ENCODE data around the gene PARVB. TPM values are rescaled to one million over a fixed set of nuclear protein-coding genes. Genes with fewer than 3 reads are reported as not detected.

The PARVB gene
- polyA plus RNA-seq, 4 donors, result 0.45 to 16.5 (median 7.5) TPM

- no peaks in the 10 kb centered on the region for H3K27me3 ChIP-seq (ENCODE audit: control insufficient read depth in 3 of 3, insufficient read depth in 3 of 3, low read length in 3 of 3)
- no peaks in the 10 kb centered on the region for H3K4me1 ChIP-seq (ENCODE audit: control insufficient read depth in 3 of 3, insufficient read depth in 2 of 3, low read depth in 1 of 3, low read length in 2 of 3)
- H3K36me3 ChIP-seq (ENCODE audit: control insufficient read depth in 3 of 3, insufficient read depth in 2 of 3, low read depth in 1 of 3, low read length in 3 of 3), result peaks cover 0 to 8% (median 0%) of the 10 kb centered on the region in 3 donors
- WGBS, 3 donors, result 72 to 91% (median 82%) methylated on average over 11 of the region's 11 CpGs
- no peaks in the 10 kb centered on the region for H3K9me3 ChIP-seq (ENCODE audit: control insufficient read depth in 2 of 2, insufficient read depth in 1 of 2, low read depth in 1 of 2, low read length in 1 of 2)
- no peak overlapping the region for H3K27ac ChIP-seq (ENCODE audit: low read depth in 1 of 3, low read length in 2 of 3)
- DNase-seq (no peak), FAIRE-seq (no peak)
- H3K4me3 ChIP-seq (ENCODE audit: low read depth in 1 of 3, low read length in 3 of 3), result no peak overlapping the region
Measured at GRCh38 chr22:44164031-44164430, 139.9 kb downstream of the PARVB start.

- 80 to 93% (median 88%) methylated on average over 15 of the region's 15 CpGs for WGBS, 3 donors
- no peak overlapping the region for H3K4me3 ChIP-seq (ENCODE audit: low read depth in 1 of 3, low read length in 3 of 3)
- H3K36me3 ChIP-seq (ENCODE audit: control insufficient read depth in 3 of 3, insufficient read depth in 2 of 3, low read depth in 1 of 3, low read length in 3 of 3), result peaks cover 0 to 5% (median 0%) of the 10 kb centered on the region in 3 donors
- no peaks in the 10 kb centered on the region for H3K4me1 ChIP-seq (ENCODE audit: control insufficient read depth in 3 of 3, insufficient read depth in 2 of 3, low read depth in 1 of 3, low read length in 2 of 3)
- no peaks in the 10 kb centered on the region for H3K27me3 ChIP-seq (ENCODE audit: control insufficient read depth in 3 of 3, insufficient read depth in 3 of 3, low read length in 3 of 3)
- H3K27ac ChIP-seq (ENCODE audit: low read depth in 1 of 3, low read length in 2 of 3), result no peak overlapping the region
- DNase-seq (no peak), FAIRE-seq (no peak)
- H3K9me3 ChIP-seq (ENCODE audit: control insufficient read depth in 2 of 2, insufficient read depth in 1 of 2, low read depth in 1 of 2, low read length in 1 of 2), result no peaks in the 10 kb centered on the region
Measured at GRCh38 chr22:44165286-44165874, 141.3 kb downstream of the PARVB start.

DNA sequence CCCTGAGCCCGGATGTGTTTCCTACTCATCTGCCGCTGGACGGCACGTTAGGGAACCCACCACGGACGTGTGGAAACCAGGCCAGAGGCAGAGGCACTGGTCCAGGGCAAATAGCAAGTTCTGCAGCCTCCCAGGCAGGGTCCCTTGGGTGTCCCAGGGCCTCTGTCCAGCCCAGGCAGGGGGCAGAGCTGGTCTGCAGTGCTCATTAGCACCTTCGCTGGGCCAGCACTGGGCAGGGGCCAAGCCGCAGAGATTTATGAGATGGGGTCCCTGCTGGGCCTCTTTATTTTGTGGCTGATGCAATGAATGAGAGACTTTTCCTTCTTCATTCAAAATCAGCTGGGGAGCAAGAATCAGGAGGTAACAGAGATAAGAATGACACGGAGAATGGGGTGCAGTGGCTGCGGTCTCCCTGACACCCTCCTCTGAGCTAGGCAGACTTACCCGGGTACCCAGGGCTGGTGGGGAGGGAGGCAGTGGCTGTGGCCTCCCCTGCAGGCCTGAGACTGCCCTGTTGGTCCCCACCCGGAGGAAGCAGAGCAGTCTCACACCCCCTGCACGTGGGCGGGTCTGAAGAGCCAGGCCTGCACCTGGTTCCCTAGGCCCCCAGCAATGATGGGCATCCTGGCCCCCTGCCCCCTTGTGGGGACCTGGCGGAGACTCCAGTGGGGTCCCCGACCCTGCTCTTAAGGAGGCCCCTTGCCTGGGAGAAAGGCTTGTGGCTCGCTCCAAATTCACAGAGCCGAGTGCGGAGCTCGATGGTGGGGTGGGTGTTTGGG is 142.6 kb downstream of the PARVB start:
- Histone ChIP-seq H3K4me1 (ENCODE audit: control insufficient read depth in 3 of 3, insufficient read depth in 2 of 3, low read depth in 1 of 3, low read length in 2 of 3) (no peaks in the 10 kb centered on the region), H3K27ac (ENCODE audit: low read depth in 1 of 3, low read length in 2 of 3) (no peak overlapping the region), H3K27me3 (ENCODE audit: control insufficient read depth in 3 of 3, insufficient read depth in 3 of 3, low read length in 3 of 3) (no peaks in the 10 kb centered on the region), H3K9me3 (ENCODE audit: control insufficient read depth in 2 of 2, insufficient read depth in 1 of 2, low read depth in 1 of 2, low read length in 1 of 2) (no peaks in the 10 kb centered on the region), H3K36me3 (ENCODE audit: control insufficient read depth in 3 of 3, insufficient read depth in 2 of 3, low read depth in 1 of 3, low read length in 3 of 3) (peaks cover 0 to 5% (median 0%) of the 10 kb centered on the region in 3 donors), H3K4me3 (ENCODE audit: low read depth in 1 of 3, low read length in 3 of 3) (no peak overlapping the region)
- WGBS, 3 donors, result 69 to 85% (median 78%) methylated on average over 20 of the region's 20 CpGs
- DNase-seq, result no peak
- no peak for FAIRE-seq

GRCh38 chr22:44167501-44167900 is 143.4 kb downstream of the PARVB start:
- peaks cover 0 to 5% (median 0%) of the 10 kb centered on the region in 3 donors for H3K36me3 ChIP-seq (ENCODE audit: control insufficient read depth in 3 of 3, insufficient read depth in 2 of 3, low read depth in 1 of 3, low read length in 3 of 3)
- no peaks in the 10 kb centered on the region for H3K4me1 ChIP-seq (ENCODE audit: control insufficient read depth in 3 of 3, insufficient read depth in 2 of 3, low read depth in 1 of 3, low read length in 2 of 3)
- H3K4me3 ChIP-seq (ENCODE audit: low read depth in 1 of 3, low read length in 3 of 3), result no peak overlapping the region
- no peaks in the 10 kb centered on the region for H3K9me3 ChIP-seq (ENCODE audit: control insufficient read depth in 2 of 2, insufficient read depth in 1 of 2, low read depth in 1 of 2, low read length in 1 of 2)
- FAIRE-seq (no peak), DNase-seq (no peak)
- no peaks in the 10 kb centered on the region for H3K27me3 ChIP-seq (ENCODE audit: control insufficient read depth in 3 of 3, insufficient read depth in 3 of 3, low read length in 3 of 3)
- H3K27ac ChIP-seq (ENCODE audit: low read depth in 1 of 3, low read length in 2 of 3), result no peak overlapping the region
- 52 to 63% (median 57%) methylated on average over 8 to 12 of the region's 12 CpGs for WGBS, 3 donors

DNA sequence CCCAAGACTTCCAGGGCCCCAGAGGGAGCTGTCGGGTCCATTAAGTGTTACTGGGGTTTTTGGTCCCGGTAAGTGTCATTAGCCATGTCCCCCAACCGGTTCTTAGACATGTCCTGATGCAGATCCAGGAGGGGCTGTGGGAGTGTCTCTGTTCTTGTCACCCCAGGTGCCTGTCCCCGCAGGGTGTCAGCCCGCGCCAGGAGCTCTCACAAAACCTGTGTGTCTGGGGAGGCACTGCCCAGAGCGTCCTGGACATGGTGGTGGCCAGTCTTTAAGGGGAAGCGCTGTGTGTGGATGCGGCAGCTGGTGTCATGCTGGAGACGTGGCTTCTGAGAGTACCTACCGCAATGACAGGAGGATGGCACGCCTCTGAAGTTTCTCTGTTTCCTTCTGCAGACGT is 144.1 kb downstream of the PARVB start:
- Histone ChIP-seq H3K4me1 (ENCODE audit: control insufficient read depth in 3 of 3, insufficient read depth in 2 of 3, low read depth in 1 of 3, low read length in 2 of 3) (no peaks in the 10 kb centered on the region), H3K27me3 (ENCODE audit: control insufficient read depth in 3 of 3, insufficient read depth in 3 of 3, low read length in 3 of 3) (no peaks in the 10 kb centered on the region), H3K36me3 (ENCODE audit: control insufficient read depth in 3 of 3, insufficient read depth in 2 of 3, low read depth in 1 of 3, low read length in 3 of 3) (peaks cover 0 to 5% (median 0%) of the 10 kb centered on the region in 3 donors), H3K9me3 (ENCODE audit: control insufficient read depth in 2 of 2, insufficient read depth in 1 of 2, low read depth in 1 of 2, low read length in 1 of 2) (no peaks in the 10 kb centered on the region), H3K27ac (ENCODE audit: low read depth in 1 of 3, low read length in 2 of 3) (no peak overlapping the region), H3K4me3 (ENCODE audit: low read depth in 1 of 3, low read length in 3 of 3) (no peak overlapping the region)
- 73 to 84% (median 82%) methylated on average over 13 of the region's 13 CpGs for WGBS, 3 donors
- DNase-seq (no peak), FAIRE-seq (no peak)

DNA sequence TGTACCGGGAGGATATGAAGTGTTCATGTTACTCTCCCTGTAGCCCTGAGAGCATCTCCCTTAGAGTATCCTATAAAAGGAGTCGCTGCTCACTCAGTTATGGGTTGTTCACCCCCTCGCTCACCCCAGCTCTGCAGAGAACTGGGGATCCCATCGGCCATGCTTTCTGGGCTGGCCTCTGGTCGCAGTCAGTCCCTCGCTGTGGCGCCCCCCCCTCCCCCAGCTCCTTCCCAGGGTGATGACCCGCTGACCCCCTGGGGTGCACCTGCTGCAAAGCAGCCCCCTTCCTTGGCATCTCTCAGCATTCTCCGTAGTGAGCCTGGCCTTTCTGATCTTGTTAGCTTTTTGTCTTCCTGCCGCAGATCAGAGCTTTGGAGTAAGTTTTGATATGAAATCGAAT is 146.4 kb downstream of the PARVB start:
- Histone ChIP-seq H3K4me3 (ENCODE audit: low read depth in 1 of 3, low read length in 3 of 3) (no peak overlapping the region), H3K9me3 (ENCODE audit: control insufficient read depth in 2 of 2, insufficient read depth in 1 of 2, low read depth in 1 of 2, low read length in 1 of 2) (no peaks in the 10 kb centered on the region), H3K27ac (ENCODE audit: low read depth in 1 of 3, low read length in 2 of 3) (no peak overlapping the region), H3K4me1 (ENCODE audit: control insufficient read depth in 3 of 3, insufficient read depth in 2 of 3, low read depth in 1 of 3, low read length in 2 of 3) (no peaks in the 10 kb centered on the region), H3K36me3 (ENCODE audit: control insufficient read depth in 3 of 3, insufficient read depth in 2 of 3, low read depth in 1 of 3, low read length in 3 of 3) (peaks cover 0 to 2% (median 0%) of the 10 kb centered on the region in 3 donors), H3K27me3 (ENCODE audit: control insufficient read depth in 3 of 3, insufficient read depth in 3 of 3, low read length in 3 of 3) (no peaks in the 10 kb centered on the region)
- 86 to 90% (median 86%) methylated on average over 11 of the region's 11 CpGs for WGBS, 3 donors
- no peak for FAIRE-seq
- no peak for DNase-seq

DNA sequence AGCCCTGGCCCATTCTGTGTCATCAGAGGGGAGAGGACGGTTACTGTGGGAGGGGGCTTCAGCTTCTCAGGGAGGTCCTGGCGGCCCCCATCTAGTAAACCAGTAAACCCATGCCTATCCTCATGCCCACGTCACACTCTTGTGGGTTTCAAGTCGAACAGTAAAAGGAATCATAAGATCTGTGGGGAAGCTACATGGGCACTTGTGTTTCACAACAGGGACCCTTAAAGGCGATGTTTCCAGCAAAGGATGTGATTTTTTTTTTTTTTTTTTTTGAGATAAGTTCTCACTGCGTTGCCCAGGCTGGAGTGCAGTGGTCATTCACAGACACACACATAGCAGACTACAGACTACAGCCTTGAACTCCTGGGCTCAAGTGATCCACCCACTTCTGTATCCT is 147.5 kb downstream of the PARVB start:
- WGBS, 3 donors, result 72 to 82% (median 79%) methylated on average over 6 of the region's 6 CpGs

DNA sequence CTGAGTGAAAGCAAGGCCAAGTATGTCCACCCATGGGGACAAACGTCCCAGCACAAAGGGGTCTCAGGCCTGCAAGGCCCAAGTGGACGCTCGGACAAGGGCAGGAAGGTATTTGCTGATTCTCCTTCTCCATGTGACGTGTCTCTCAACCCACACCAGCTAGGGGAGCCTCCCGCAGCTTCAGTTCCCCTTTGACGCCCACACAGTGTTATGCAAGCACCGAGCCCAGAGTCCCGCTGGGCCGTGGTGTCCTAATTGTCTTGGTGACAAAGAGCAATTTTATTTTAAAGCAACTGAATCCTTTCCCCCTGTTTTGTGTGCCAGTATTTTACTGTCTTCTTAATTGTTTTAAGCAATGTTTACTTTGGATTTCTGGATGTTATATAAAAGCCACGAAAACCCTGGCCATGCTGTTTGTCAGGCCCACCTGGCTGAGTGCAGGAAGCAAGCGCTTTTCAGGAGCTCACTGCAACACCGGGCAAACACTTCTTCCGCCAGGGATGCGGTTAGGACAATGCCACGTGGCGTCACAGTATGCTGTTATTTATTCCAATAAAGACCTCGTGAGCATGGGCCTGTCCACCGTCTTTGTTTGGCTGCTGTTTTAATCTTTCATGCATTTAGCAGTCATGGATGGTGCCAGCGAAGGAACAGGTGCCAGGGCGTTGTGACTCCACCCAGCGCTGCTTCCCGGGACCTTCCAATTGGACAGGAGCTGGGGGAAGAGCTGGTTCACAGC is 148.4 kb downstream of the PARVB start:
- peak overlapping the region in 1 of 3 donors; percentile 5 for H3K27ac ChIP-seq (ENCODE audit: low read depth in 1 of 3, low read length in 2 of 3)
- FAIRE-seq (no peak), DNase-seq (no peak)
- no peak overlapping the region for H3K4me3 ChIP-seq (ENCODE audit: low read depth in 1 of 3, low read length in 3 of 3)
- no peaks in the 10 kb centered on the region for H3K4me1 ChIP-seq (ENCODE audit: control insufficient read depth in 3 of 3, insufficient read depth in 2 of 3, low read depth in 1 of 3, low read length in 2 of 3)
- no peaks in the 10 kb centered on the region for H3K9me3 ChIP-seq (ENCODE audit: control insufficient read depth in 2 of 2, insufficient read depth in 1 of 2, low read depth in 1 of 2, low read length in 1 of 2)
- 63 to 66% (median 63%) methylated on average over 22 of the region's 22 CpGs for WGBS, 3 donors
- no peaks in the 10 kb centered on the region for H3K27me3 ChIP-seq (ENCODE audit: control insufficient read depth in 3 of 3, insufficient read depth in 3 of 3, low read length in 3 of 3)
- H3K36me3 ChIP-seq (ENCODE audit: control insufficient read depth in 3 of 3, insufficient read depth in 2 of 3, low read depth in 1 of 3, low read length in 3 of 3), result peaks cover 0 to 2% (median 0%) of the 10 kb centered on the region in 3 donors

More for the DNA sequence above, 147.5 kb downstream of the PARVB start:
- Histone ChIP-seq H3K27me3 (ENCODE audit: control insufficient read depth in 3 of 3, insufficient read depth in 3 of 3, low read length in 3 of 3) (no peaks in the 10 kb centered on the region), H3K4me3 (ENCODE audit: low read depth in 1 of 3, low read length in 3 of 3) (no peak overlapping the region), H3K36me3 (ENCODE audit: control insufficient read depth in 3 of 3, insufficient read depth in 2 of 3, low read depth in 1 of 3, low read length in 3 of 3) (peaks cover 0 to 2% (median 0%) of the 10 kb centered on the region in 3 donors), H3K4me1 (ENCODE audit: control insufficient read depth in 3 of 3, insufficient read depth in 2 of 3, low read depth in 1 of 3, low read length in 2 of 3) (no peaks in the 10 kb centered on the region), H3K27ac (ENCODE audit: low read depth in 1 of 3, low read length in 2 of 3) (no peak overlapping the region), H3K9me3 (ENCODE audit: control insufficient read depth in 2 of 2, insufficient read depth in 1 of 2, low read depth in 1 of 2, low read length in 1 of 2) (no peaks in the 10 kb centered on the region)
- DNase-seq (no peak), FAIRE-seq (no peak)
